ENCODE data around the gene TRAF7.

GRCh38 chr16:2205104-2205966 is 49.8 kb downstream of the TRAF7 start, which contains the start of gene MLST8:
- peak in 3 of 4 donors; percentile 12 to 31 (median 13) for TF ChIP-seq CTCF (IDR thresholded peaks at IDR 0.05)
- peak; percentile 64 for TF ChIP-seq POLR2A (IDR thresholded peaks at IDR 0.05)
